Keratinocyte (primary cell): Measurements from ENCODE around the gene EIF5AL1. TPM values are rescaled to one million over a fixed set of nuclear protein-coding genes. Genes with fewer than 3 reads are reported as not detected.

Experiments used
- DNase-seq: peaks from one replicate; pipeline ENCODE4 v3.0.0-alpha.2; 2011; ENCODE audit warnings: low read depth, missing footprints, low spot score
- FAIRE-seq: peaks from 2 replicates; lab custom pipeline; 2011; peaks lifted over from hg19 to GRCh38; lab: Jason Lieb, UNC
- H2AFZ ChIP-seq: 2 replicates; pipeline ENCODE4 v1.6.0; 2012; ENCODE audit warnings: low read length, control low read depth, inconsistent platforms; ENCODE audit not compliant: control insufficient read depth
- H3K27ac ChIP-seq: 2 replicates; pipeline ENCODE4 v1.5.1; 2011; ENCODE audit warnings: low read length; ENCODE audit not compliant: control insufficient read depth, insufficient read depth
- H3K27me3 ChIP-seq: 3 replicates; pipeline ENCODE4 v1.6.0; 2011; ENCODE audit warnings: low read length; ENCODE audit not compliant: control insufficient read depth, insufficient read depth; ENCODE audit errors: extremely low read depth
- H3K36me3 ChIP-seq, 2 experiments: 2 replicates in 1 of 2; 3 replicates in 1 of 2; pipeline ENCODE4 v1.5.1; 2011; ENCODE audit warnings: low read length in 2 of 2, mild to moderate bottlenecking in 1 of 2; ENCODE audit not compliant: control insufficient read depth in 2 of 2, insufficient read depth in 2 of 2; ENCODE audit errors: extremely low read depth in 1 of 2
- H3K4me1 ChIP-seq: 3 replicates; pipeline ENCODE4 v1.5.1; 2011; ENCODE audit warnings: low read length; ENCODE audit not compliant: control insufficient read depth, insufficient read depth; ENCODE audit errors: extremely low read depth
- H3K4me2 ChIP-seq: 3 replicates; pipeline ENCODE4 v1.6.0; 2011; ENCODE audit warnings: low read depth, low read length; ENCODE audit not compliant: control insufficient read depth, insufficient read depth; ENCODE audit errors: extremely low read depth
- H3K4me3 ChIP-seq, 3 experiments: fragments of 200-600 bp in 1 of 3; sonication (generic) in 1 of 3; 2 replicates in 2 of 3; 3 replicates in 1 of 3; pipeline ENCODE4 v1.5.1; 2011 to 2016; ENCODE audit warnings: low read length in 3 of 3, mild to moderate bottlenecking in 3 of 3, control low read depth in 2 of 3, inconsistent platforms in 1 of 3, low read depth in 1 of 3, mixed read lengths in 1 of 3, mixed run types in 1 of 3, moderate library complexity in 1 of 3; ENCODE audit not compliant: control insufficient read depth in 2 of 3, insufficient read depth in 2 of 3; ENCODE audit errors: extremely low read depth in 1 of 3
- H3K79me2 ChIP-seq: 2 replicates; pipeline ENCODE4 v1.6.0; 2012; ENCODE audit warnings: low read length; ENCODE audit not compliant: control insufficient read depth, insufficient read depth
- H3K9ac ChIP-seq: 3 replicates; pipeline ENCODE4 v1.6.0; 2011; ENCODE audit warnings: low read length; ENCODE audit not compliant: control insufficient read depth, insufficient read depth; ENCODE audit errors: extremely low read depth
- H3K9me1 ChIP-seq: 3 replicates; pipeline ENCODE4 v1.6.0; 2011; ENCODE audit warnings: low read length; ENCODE audit not compliant: control insufficient read depth, insufficient read depth; ENCODE audit errors: extremely low read depth
- H3K9me3 ChIP-seq: 2 replicates; pipeline ENCODE4 v1.5.1; 2012; ENCODE audit warnings: low read depth, low read length; ENCODE audit not compliant: control insufficient read depth
- H4K20me1 ChIP-seq: 3 replicates; pipeline ENCODE4 v1.6.0; 2011; ENCODE audit warnings: low read length; ENCODE audit not compliant: control insufficient read depth, insufficient read depth; ENCODE audit errors: extremely low read depth
- CTCF ChIP-seq, 3 experiments: IDR thresholded peaks in 1 of 3; conservative IDR thresholded peaks in 1 of 3; optimal IDR thresholded peaks in 1 of 3; 2 replicates in 2 of 3; 3 replicates in 1 of 3; pipeline versions ENCODE3 to v1.5.1; 2011; ENCODE audit warnings: low read length in 3 of 3, mild to moderate bottlenecking in 3 of 3, moderate library complexity in 2 of 3, control low read depth in 1 of 3, inconsistent platforms in 1 of 3; ENCODE audit not compliant: insufficient read depth in 2 of 3; ENCODE audit errors: extremely low read depth in 1 of 3
- EZH2 ChIP-seq: IDR thresholded peaks from one replicate; pipeline ENCODE4 v1.6.1; 2012; ENCODE audit warnings: inconsistent platforms, mild to moderate bottlenecking, low read length, moderate library complexity
- dilution Hi-C: fragments of 300-500 bp; cut with MboI; formaldehyde crosslinking; loops from one replicate; pipeline ENCODE4 v1.7.0; 2020; ENCODE audit warnings: low sequenced_read_pairs; ENCODE audit not compliant: extremely low pct_ligation_motif_present
- polyA plus RNA-seq, 5 experiments: library from polyadenylated mRNA; depleted of rRNA in 3 of 5; stranded (reverse) in 3 of 5; stranded (forward) in 1 of 5; unstranded in 1 of 5; fragments of >200 nt; gene quantifications; 1 replicate in 1 of 5; 2 replicates in 3 of 5; 3 replicates in 1 of 5; pipeline versions ENCODE4 v1.2.1 to v1.2.3, GENCODE V29; 2011 to 2012; ENCODE audit warnings: missing spikeins in 2 of 5, low read depth in 1 of 5, low replicate concordance in 1 of 5

Gene EIF5AL1
- polyA plus RNA-seq, 1 donor (not counting 4 experiments of a cell fraction or from before 2014, with no cell fraction given) = 1.2 TPM

GRCh38 chr10:79472951-79473350 is 39.4 kb upstream of the EIF5AL1 start:
- Histone ChIP-seq H3K27ac (no peak overlapping the region), H3K4me1 (no peaks in the 10 kb centered on the region), H3K9ac (no peak overlapping the region), H3K27me3 (no peaks in the 10 kb centered on the region), H3K9me1 (no peaks in the 10 kb centered on the region), H3K9me3 (no peaks in the 10 kb centered on the region), H4K20me1 (no peaks in the 10 kb centered on the region), H3K4me2 (no peak overlapping the region), H3K4me3 (no peak overlapping the region), H3K36me3 (no peaks in the 10 kb centered on the region), H2AFZ (no peak overlapping the region), H3K79me2 (no peaks in the 10 kb centered on the region)
- no peak for TF ChIP-seq EZH2
- TF ChIP-seq CTCF (optimal IDR thresholded peaks at IDR 0.05 in 1 of 3, IDR thresholded peaks at IDR 0.05 in 1 of 3, conservative IDR thresholded peaks at IDR 0.05 in 1 of 3; ENCODE audit: extremely low read depth in 1 of 3, insufficient read depth in 2 of 3, low read length in 3 of 3) = no peak
- FAIRE-seq = no peak
- DNase-seq = no peak
- dilution Hi-C loops = no loop called here

GRCh38 chr10:79473496-79474095 is 38.7 kb upstream of the EIF5AL1 start:
- Histone ChIP-seq H4K20me1 (no peaks in the 10 kb centered on the region), H3K9me3 (no peaks in the 10 kb centered on the region), H2AFZ (no peak overlapping the region), H3K36me3 (no peaks in the 10 kb centered on the region), H3K9ac (no peak overlapping the region), H3K79me2 (no peaks in the 10 kb centered on the region), H3K27ac (no peak overlapping the region), H3K4me1 (no peaks in the 10 kb centered on the region), H3K9me1 (no peaks in the 10 kb centered on the region), H3K27me3 (no peaks in the 10 kb centered on the region), H3K4me3 (no peak overlapping the region), H3K4me2 (no peak overlapping the region)
- FAIRE-seq (no peak), DNase-seq (no peak)
- dilution Hi-C loops = no loop called here
- TF ChIP-seq EZH2 = no peak
- TF ChIP-seq CTCF (optimal IDR thresholded peaks at IDR 0.05 in 1 of 3, IDR thresholded peaks at IDR 0.05 in 1 of 3, conservative IDR thresholded peaks at IDR 0.05 in 1 of 3; ENCODE audit: extremely low read depth in 1 of 3, insufficient read depth in 2 of 3, low read length in 3 of 3) = no peak
